Fibroblast of villous mesenchyme (primary cell): ENCODE measurements around the gene SCRN2. TPM values are rescaled to one million over a fixed set of nuclear protein-coding genes. Genes with fewer than 3 reads are reported as not detected.

ENCODE experiments used
- DNase-seq: peaks from one replicate; pipeline ENCODE4 v3.0.0-alpha.2; 2010; ENCODE audit warnings: low read depth
- H3K4me3 ChIP-seq: 2 replicates; pipeline ENCODE4 v1.5.1; 2011; ENCODE audit warnings: low read depth, mild to moderate bottlenecking, low read length
- total RNA-seq: library from RNA; depleted of rRNA; stranded (reverse); fragments of >200 nt; gene quantifications from 2 replicates; pipeline ENCODE4 v1.2.3, GENCODE V29; 2012
- TF ChIP-seq, protein P1 (sequence below): IDR thresholded peaks from 2 replicates; pipeline ENCODE4 v1.5.1; 2012; ENCODE audit warnings: low read depth, mild to moderate bottlenecking, low read length; ENCODE audit not compliant: insufficient read depth

Gene SCRN2
- total RNA-seq, 1 donor, result 25.0 TPM

DNA sequence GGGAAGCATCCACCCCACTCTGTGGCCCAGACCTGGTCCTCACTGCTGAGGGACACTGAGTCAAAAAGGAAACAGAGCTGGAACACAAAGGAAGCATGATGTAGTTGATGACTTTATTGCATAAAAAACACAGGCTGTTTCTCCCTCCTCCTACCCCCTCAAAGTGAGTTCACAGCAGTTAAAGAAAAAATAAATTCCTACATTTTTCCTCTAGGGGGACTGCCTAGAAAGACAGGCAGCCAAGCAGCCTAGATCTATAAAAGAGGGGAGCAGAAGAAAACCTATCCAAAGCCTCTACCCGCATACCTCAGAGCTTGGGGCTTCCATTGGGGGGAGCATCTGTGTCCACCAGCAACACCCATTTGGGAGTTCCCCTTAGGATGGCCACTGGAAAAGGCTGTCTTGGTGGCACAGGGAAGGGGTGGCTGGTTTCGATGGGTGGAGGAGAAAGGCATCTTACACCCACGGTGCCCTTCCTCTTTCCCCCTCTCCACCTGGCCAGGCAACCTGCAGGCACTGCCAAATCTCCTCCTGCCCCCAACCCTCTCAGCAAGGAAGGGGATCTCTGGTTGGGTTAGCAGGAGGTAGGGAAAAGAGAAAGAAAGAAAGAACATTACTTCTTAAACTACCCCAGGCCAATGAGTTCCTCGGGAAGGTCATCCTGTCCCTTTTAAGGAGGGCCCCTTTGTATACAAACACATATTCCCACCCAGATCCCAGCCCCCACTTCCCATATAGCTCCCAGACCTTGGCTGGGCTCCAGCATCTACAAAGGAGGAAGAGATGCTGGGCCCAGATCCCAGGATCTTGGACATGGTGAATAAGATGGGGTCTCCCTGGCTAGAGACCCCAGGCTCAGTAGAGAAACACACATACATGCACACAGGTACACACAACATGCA, 4.0 kb upstream of the SCRN2 start:
- DNase-seq, result no peak
- TF ChIP-seq, protein P1, sequence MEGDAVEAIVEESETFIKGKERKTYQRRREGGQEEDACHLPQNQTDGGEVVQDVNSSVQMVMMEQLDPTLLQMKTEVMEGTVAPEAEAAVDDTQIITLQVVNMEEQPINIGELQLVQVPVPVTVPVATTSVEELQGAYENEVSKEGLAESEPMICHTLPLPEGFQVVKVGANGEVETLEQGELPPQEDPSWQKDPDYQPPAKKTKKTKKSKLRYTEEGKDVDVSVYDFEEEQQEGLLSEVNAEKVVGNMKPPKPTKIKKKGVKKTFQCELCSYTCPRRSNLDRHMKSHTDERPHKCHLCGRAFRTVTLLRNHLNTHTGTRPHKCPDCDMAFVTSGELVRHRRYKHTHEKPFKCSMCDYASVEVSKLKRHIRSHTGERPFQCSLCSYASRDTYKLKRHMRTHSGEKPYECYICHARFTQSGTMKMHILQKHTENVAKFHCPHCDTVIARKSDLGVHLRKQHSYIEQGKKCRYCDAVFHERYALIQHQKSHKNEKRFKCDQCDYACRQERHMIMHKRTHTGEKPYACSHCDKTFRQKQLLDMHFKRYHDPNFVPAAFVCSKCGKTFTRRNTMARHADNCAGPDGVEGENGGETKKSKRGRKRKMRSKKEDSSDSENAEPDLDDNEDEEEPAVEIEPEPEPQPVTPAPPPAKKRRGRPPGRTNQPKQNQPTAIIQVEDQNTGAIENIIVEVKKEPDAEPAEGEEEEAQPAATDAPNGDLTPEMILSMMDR, result peak; percentile 42

GRCh38 chr17:47844227-47844626, 3.2 kb upstream of the SCRN2 start:
- peak; percentile 26 for DNase-seq
- TF ChIP-seq, protein P1, result no peak
- H3K4me3 ChIP-seq, result no peak overlapping the region

More for the DNA sequence above, 4.0 kb upstream of the SCRN2 start:
- H3K4me3 ChIP-seq, result no peak overlapping the region

DNA sequence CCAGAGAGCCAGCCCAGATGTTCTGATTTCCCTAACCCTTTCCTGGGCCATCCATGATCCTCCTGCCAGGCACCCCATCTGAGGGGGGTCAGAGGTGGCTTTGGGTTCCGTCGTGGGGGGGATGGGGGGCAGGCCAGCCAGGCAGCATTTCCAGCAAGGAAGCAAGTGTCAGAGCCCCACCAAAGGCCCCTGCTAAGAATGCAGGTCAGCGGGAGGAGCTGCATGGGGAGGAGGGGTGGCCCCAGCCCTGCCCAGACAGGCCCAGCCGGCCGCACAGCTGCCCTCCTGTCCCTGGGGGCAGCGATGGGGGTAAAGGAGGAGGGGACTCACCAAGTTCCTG, 2.3 kb upstream of the SCRN2 start:
- TF ChIP-seq, protein P1, result no peak
- H3K4me3 ChIP-seq, result no peak overlapping the region
- DNase-seq, result no peak

GRCh38 chr17:47841488-47842291, 617 bp upstream of the SCRN2 start:
- no peak for DNase-seq
- H3K4me3 ChIP-seq, result peak overlapping the region; percentile 96
- TF ChIP-seq, protein P1, result no peak

GRCh38 chr17:47840001-47840741, 902 bp downstream of the SCRN2 start:
- peak overlapping the region; percentile 96 for H3K4me3 ChIP-seq
- TF ChIP-seq, protein P1, result no peak
- DNase-seq, result no peak

DNA sequence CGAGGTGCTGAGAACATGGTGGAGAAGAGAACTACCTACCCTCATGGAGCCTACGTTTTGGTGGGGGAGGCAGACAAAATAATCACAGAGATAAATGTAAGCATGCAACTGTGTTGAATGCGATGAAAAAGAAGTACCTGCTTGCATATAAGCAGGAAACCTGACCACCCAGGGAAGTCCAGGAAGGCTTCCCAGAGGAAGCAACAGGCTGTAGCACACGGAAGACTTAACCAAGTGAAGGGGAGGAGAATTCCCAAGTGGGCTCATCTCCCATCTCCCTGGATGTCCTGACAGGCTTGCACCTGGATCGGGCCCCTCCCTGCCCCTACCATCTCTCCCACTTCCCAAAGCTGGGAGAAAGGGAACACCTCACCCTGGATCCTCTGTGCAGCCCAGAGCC, 2.0 kb downstream of the SCRN2 start:
- H3K4me3 ChIP-seq, result no peak overlapping the region
- TF ChIP-seq, protein P1, result no peak
- no peak for DNase-seq
